ENCODE measurements around the gene NOLC1. TPM values are rescaled to one million over a fixed set of nuclear protein-coding genes. Genes with fewer than 3 reads are reported as not detected.
A peak's percentile ranks its signal among the peaks of the same experiment; 100 is the strongest.

NOLC1 gene
- total and polyA plus RNA-seq, 2 experiments from 2014 or later = 30.7 to 43.4 TPM

DNA sequence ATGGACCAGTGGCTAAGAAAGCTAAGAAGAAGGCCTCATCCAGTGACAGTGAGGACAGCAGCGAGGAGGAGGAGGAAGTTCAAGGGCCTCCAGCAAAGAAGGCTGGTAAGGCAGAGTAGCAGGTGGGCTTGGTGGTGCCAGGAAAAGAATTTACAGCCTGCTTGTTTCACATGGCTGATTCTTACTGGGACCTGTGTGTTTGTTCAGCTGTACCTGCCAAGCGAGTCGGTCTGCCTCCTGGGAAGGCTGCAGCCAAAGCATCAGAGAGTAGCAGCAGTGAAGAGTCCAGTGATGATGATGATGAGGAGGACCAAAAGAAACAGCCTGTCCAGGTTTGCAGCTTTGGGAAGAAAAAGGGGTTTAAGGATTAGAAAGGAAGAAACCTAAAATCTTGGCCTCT is 5.0 kb downstream of the NOLC1 start:
- Histone ChIP-seq H3K27ac (no peak overlapping the region), H3K79me2 (ENCODE audit: insufficient read depth) (peaks cover 80% of the 10 kb centered on the region), H3K27me3 (replicated peaks; ENCODE audit: insufficient read depth) (no peaks in the 10 kb centered on the region), H2AFZ (no peak overlapping the region), H3K4me1 (ENCODE audit: insufficient read depth) (peaks cover 25% of the 10 kb centered on the region), H3F3A (ENCODE audit: insufficient read depth) (peaks cover 40% of the 10 kb centered on the region), H4K20me1 (ENCODE audit: insufficient read depth) (0 out of 2 replicates have a peak, but pooled peaks cover 3% of the 10 kb centered on the region), H3K4me3 (no peak overlapping the region), H3K9me3 (ENCODE audit: low read depth) (no peaks in the 10 kb centered on the region), H3K36me3 (ENCODE audit: low read depth) (peaks cover 62% of the 10 kb centered on the region), H3K4me2 (ENCODE audit: unreplicated experiment) (no peak overlapping the region), H3K9ac (0 out of 2 replicates have a peak overlapping the region, but pooled peaks have one; percentile 1), H3K9me2 (ENCODE audit: insufficient read depth) (no peaks in the 10 kb centered on the region)
- no peak for DNase-seq
- WGBS, 2 experiments (ENCODE audit: low coverage in 1 of 2, low lambda C conversion rate in 2 of 2, missing lambda C conversion rate in 2 of 2) = 92 to 93% methylated on average over 3 of the region's 3 CpGs
- in situ Hi-C loops (cut with MboI) = no loop called here
- TF ChIP-seq EZH2phosphoT487 (IDR thresholded peaks at IDR 0.05; ENCODE audit: insufficient read depth, low read depth) = no peak
- TF ChIP-seq EZH2 (IDR thresholded peaks at IDR 0.05; ENCODE audit: insufficient read depth, poor library complexity, severe bottlenecking) = no peak

DNA sequence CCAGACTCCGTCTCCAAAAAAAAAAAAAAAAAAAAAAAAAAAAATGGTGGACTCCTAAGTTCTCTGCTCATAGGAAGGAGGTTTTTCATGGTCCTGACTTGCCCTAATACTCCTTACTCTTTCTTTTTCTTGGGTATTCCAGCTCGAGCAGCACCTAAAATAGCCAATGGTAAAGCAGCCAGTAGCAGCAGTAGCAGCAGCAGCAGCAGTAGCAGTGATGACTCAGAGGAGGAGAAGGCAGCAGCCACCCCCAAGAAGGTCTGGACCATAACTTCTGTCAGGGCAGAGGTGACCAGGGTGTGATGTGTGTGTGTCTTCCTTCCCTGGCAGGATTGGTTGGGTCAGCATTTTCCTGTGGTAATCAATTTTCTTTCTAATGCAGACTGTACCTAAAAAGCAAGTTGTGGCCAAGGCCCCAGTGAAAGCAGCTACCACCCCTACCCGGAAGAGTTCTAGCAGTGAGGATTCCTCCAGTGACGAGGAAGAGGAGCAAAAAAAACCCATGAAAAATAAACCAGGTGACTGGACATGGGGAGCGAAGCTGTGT is 6.9 kb downstream of the NOLC1 start:
- peak; percentile 72 for DNase-seq
- Histone ChIP-seq H3K4me2 (ENCODE audit: unreplicated experiment) (no peak overlapping the region), H3K27me3 (replicated peaks; ENCODE audit: insufficient read depth) (no peaks in the 10 kb centered on the region), H3K79me2 (ENCODE audit: insufficient read depth) (peaks cover 62% of the 10 kb centered on the region), H3K9ac (peak overlapping the region; percentile 13; the same call in 1 of the 2 replicates), H3K4me3 (no peak overlapping the region), H3K4me1 (ENCODE audit: insufficient read depth) (peaks cover 15% of the 10 kb centered on the region), H3F3A (ENCODE audit: insufficient read depth) (peaks cover 40% of the 10 kb centered on the region), H3K9me2 (ENCODE audit: insufficient read depth) (no peaks in the 10 kb centered on the region), H3K9me3 (ENCODE audit: low read depth) (no peaks in the 10 kb centered on the region), H4K20me1 (ENCODE audit: insufficient read depth) (0 out of 2 replicates have a peak, but pooled peaks cover 3% of the 10 kb centered on the region), H3K36me3 (ENCODE audit: low read depth) (peaks cover 81% of the 10 kb centered on the region), H3K27ac (0 out of 2 replicates have a peak overlapping the region, but pooled peaks have one; percentile 34), H2AFZ (no peak overlapping the region)
- in situ Hi-C loops (cut with MboI) = no loop called here
- TF ChIP-seq EZH2phosphoT487 (IDR thresholded peaks at IDR 0.05; ENCODE audit: insufficient read depth, low read depth) = no peak
- no peak for TF ChIP-seq EZH2 (IDR thresholded peaks at IDR 0.05; ENCODE audit: insufficient read depth, poor library complexity, severe bottlenecking)
- WGBS, 2 experiments (ENCODE audit: low coverage in 1 of 2, low lambda C conversion rate in 2 of 2, missing lambda C conversion rate in 2 of 2) = 88 to 90% methylated on average over 5 of the region's 5 CpGs

DNA sequence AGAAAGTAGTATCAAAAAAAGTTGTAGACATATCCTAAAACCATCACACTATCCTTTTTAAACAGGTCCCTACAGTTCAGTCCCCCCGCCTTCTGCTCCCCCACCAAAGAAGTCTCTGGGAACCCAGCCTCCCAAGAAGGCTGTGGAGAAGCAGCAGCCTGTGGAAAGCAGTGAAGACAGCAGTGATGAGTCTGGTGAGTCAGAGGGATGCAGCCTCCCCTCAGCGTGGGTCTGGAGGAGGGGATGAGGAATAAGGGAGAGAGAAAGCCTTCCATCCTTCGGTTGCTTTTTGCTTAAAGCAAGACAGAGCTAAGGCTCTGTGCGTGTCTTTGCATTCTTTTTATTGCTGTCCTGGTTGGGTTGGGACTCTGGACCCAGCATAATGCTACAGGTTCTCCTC is 7.6 kb downstream of the NOLC1 start:
- H3K36me3 ChIP-seq (ENCODE audit: low read depth) = peaks cover 78% of the 10 kb centered on the region

DNA sequence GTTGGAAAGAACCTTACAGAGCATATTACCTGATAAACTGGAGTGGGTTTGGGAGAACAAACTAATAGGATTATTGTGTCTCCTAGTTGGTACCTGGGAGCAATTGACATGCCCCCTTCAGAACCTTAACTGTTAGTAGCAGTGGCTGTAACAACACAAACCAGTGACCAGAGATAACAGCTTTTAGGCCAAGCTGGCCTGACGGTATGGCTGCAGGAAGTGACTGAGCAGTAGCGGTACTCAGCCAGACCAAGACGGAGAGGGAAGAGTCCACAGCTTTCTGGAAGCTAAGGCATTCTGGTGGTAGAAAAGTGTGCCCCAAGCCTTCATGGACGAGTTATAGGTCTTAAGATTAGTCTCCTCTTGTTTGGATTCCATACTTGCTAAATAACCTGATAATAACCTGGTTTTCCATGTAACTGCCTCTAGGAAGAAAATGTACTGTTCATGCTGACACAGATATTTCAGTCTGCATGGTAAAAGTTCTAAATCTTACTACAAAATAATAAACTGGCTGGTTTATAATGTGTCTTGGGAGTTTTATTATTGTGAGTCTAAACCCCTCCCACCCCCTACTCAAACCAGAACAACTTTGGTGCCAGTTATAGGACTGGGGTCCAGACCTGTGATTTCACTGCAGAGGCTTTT is 11.3 kb downstream of the NOLC1 start:
- in situ Hi-C loops (cut with MboI) = no loop called here
- H3K4me2 ChIP-seq (ENCODE audit: unreplicated experiment) = no peak overlapping the region
- H3K4me3 ChIP-seq = no peak overlapping the region
- H2AFZ ChIP-seq = no peak overlapping the region
- H4K20me1 ChIP-seq (ENCODE audit: insufficient read depth) = no peaks in the 10 kb centered on the region
- 55 to 63% methylated on average over 4 of the region's 4 CpGs for WGBS, 2 experiments (ENCODE audit: low coverage in 1 of 2, low lambda C conversion rate in 2 of 2, missing lambda C conversion rate in 2 of 2)
- TF ChIP-seq EZH2phosphoT487 (IDR thresholded peaks at IDR 0.05; ENCODE audit: insufficient read depth, low read depth) = no peak
- TF ChIP-seq EZH2 (IDR thresholded peaks at IDR 0.05; ENCODE audit: insufficient read depth, poor library complexity, severe bottlenecking) = no peak
- H3K27ac ChIP-seq = no peak overlapping the region
- H3K27me3 ChIP-seq (replicated peaks; ENCODE audit: insufficient read depth) = no peaks in the 10 kb centered on the region
- no peak for DNase-seq
- peaks cover 18% of the 10 kb centered on the region for H3K79me2 ChIP-seq (ENCODE audit: insufficient read depth)
- H3K9ac ChIP-seq = no peak overlapping the region
- H3F3A ChIP-seq (ENCODE audit: insufficient read depth) = peaks cover 50% of the 10 kb centered on the region
- H3K9me3 ChIP-seq (ENCODE audit: low read depth) = no peaks in the 10 kb centered on the region
- H3K4me1 ChIP-seq (ENCODE audit: insufficient read depth) = peaks cover 11% of the 10 kb centered on the region
- H3K36me3 ChIP-seq (ENCODE audit: low read depth) = peaks cover 55% of the 10 kb centered on the region
- no peaks in the 10 kb centered on the region for H3K9me2 ChIP-seq (ENCODE audit: insufficient read depth)

More for the DNA sequence above, 7.6 kb downstream of the NOLC1 start:
- Histone ChIP-seq H3K4me2 (ENCODE audit: unreplicated experiment) (no peak overlapping the region), H3F3A (ENCODE audit: insufficient read depth) (peaks cover 40% of the 10 kb centered on the region), H3K9me2 (ENCODE audit: insufficient read depth) (no peaks in the 10 kb centered on the region), H2AFZ (no peak overlapping the region), H3K9me3 (ENCODE audit: low read depth) (no peaks in the 10 kb centered on the region), H3K27me3 (replicated peaks; ENCODE audit: insufficient read depth) (no peaks in the 10 kb centered on the region), H3K79me2 (ENCODE audit: insufficient read depth) (peaks cover 55% of the 10 kb centered on the region), H3K9ac (no peak overlapping the region), H3K4me1 (ENCODE audit: insufficient read depth) (peaks cover 12% of the 10 kb centered on the region), H4K20me1 (ENCODE audit: insufficient read depth) (0 out of 2 replicates have a peak, but pooled peaks cover 3% of the 10 kb centered on the region), H3K4me3 (no peak overlapping the region), H3K27ac (no peak overlapping the region)
- 76 to 82% methylated on average over 4 of the region's 4 CpGs for WGBS, 2 experiments (ENCODE audit: low coverage in 1 of 2, low lambda C conversion rate in 2 of 2, missing lambda C conversion rate in 2 of 2)
- in situ Hi-C loops (cut with MboI) = no loop called here
- TF ChIP-seq EZH2phosphoT487 (IDR thresholded peaks at IDR 0.05; ENCODE audit: insufficient read depth, low read depth) (no peak), EZH2 (IDR thresholded peaks at IDR 0.05; ENCODE audit: insufficient read depth, poor library complexity, severe bottlenecking) (no peak)
- no peak for DNase-seq
